WTC11 (cell line): Measurements from ENCODE around the gene CLMP. TPM values are rescaled to one million over a fixed set of nuclear protein-coding genes. Genes with fewer than 3 reads are reported as not detected.

Experiments
- GTF2I ChIP-seq: fragments of 250-450 bp; sonication (Bioruptor Pico); conservative IDR thresholded peaks from 2 replicates; pipeline ENCODE4 v1.4.0; 2021; ENCODE audit warnings: mild to moderate bottlenecking
- JUN ChIP-seq: sonication (generic); formaldehyde crosslinking; IDR thresholded peaks from 2 replicates; pipeline ENCODE4 v1.8.0; 2023; ENCODE audit warnings: mild to moderate bottlenecking, missing genetic modification reagents
- NFATC4 ChIP-seq: fragments of 250-450 bp; sonication (Bioruptor Pico); IDR thresholded peaks from 2 replicates; pipeline ENCODE4 v1.9.0; 2021; ENCODE audit warnings: mild to moderate bottlenecking
- SMAD4 ChIP-seq: sonication (generic); formaldehyde crosslinking; IDR thresholded peaks from 2 replicates; pipeline ENCODE4 v1.8.0; 2022; ENCODE audit warnings: mild to moderate bottlenecking, missing genetic modification reagents
- ZNF396 ChIP-seq: fragments of 250-450 bp; sonication (Bioruptor Pico); IDR thresholded peaks from 2 replicates; pipeline ENCODE4 v1.8.0; 2021; ENCODE audit warnings: mild to moderate bottlenecking, moderate library complexity, borderline replicate concordance
- total RNA-seq: library from RNA; stranded (reverse); gene quantifications from 3 replicates; pipeline ENCODE4 v1.2.3, GENCODE V29; 2021
- TF ChIP-seq, protein P1 (sequence below): sonication (generic); formaldehyde crosslinking; IDR thresholded peaks from 2 replicates; pipeline ENCODE4 v1.8.0; 2022; ENCODE audit warnings: missing genetic modification reagents
- TF ChIP-seq, protein P2 (sequence below): fragments of 250-450 bp; sonication (Bioruptor Pico); IDR thresholded peaks from 2 replicates; pipeline ENCODE4 v1.9.0; 2021; ENCODE audit warnings: moderate library complexity, mild to moderate bottlenecking, inconsistent platforms, borderline replicate concordance
- TF ChIP-seq, protein P3 (sequence below): sonication (generic); formaldehyde crosslinking; IDR thresholded peaks from 2 replicates; pipeline ENCODE4 v1.8.0; 2022; ENCODE audit warnings: mild to moderate bottlenecking, missing genetic modification reagents
- TF ChIP-seq, protein P4 (sequence below): sonication (generic); formaldehyde crosslinking; IDR thresholded peaks from 2 replicates; pipeline ENCODE4 v1.8.0; 2022; ENCODE audit warnings: mild to moderate bottlenecking, missing genetic modification reagents
- TF ChIP-seq, protein P5 (sequence below): sonication (generic); formaldehyde crosslinking; IDR thresholded peaks from 2 replicates; pipeline ENCODE4 v1.8.1; 2022; ENCODE audit warnings: low read depth, mild to moderate bottlenecking, moderate library complexity, missing genetic modification reagents, borderline replicate concordance
- TF ChIP-seq, protein P6 (sequence below): fragments of 250-450 bp; sonication (Bioruptor Pico); IDR thresholded peaks from 2 replicates; pipeline ENCODE4 v1.9.0; 2021; ENCODE audit warnings: mild to moderate bottlenecking, borderline replicate concordance
- TF ChIP-seq, protein P7 (sequence below): sonication (generic); formaldehyde crosslinking; IDR thresholded peaks from 2 replicates; pipeline ENCODE4 v1.8.0; 2023; ENCODE audit warnings: missing genetic modification reagents, mild to moderate bottlenecking, borderline replicate concordance
- TF ChIP-seq, protein P8 (sequence below): sonication (generic); formaldehyde crosslinking; conservative IDR thresholded peaks from 2 replicates; pipeline ENCODE4 v1.8.1; 2022; ENCODE audit warnings: mild to moderate bottlenecking, missing genetic modification reagents
- TF ChIP-seq, protein P9 (sequence below): fragments of 250-450 bp; sonication (Bioruptor Pico); IDR thresholded peaks from 2 replicates; pipeline ENCODE4 v1.9.0; 2021; ENCODE audit warnings: mild to moderate bottlenecking

CLMP gene
- total RNA-seq, 1 experiment from 2014 or later = 20.0 TPM

DNA sequence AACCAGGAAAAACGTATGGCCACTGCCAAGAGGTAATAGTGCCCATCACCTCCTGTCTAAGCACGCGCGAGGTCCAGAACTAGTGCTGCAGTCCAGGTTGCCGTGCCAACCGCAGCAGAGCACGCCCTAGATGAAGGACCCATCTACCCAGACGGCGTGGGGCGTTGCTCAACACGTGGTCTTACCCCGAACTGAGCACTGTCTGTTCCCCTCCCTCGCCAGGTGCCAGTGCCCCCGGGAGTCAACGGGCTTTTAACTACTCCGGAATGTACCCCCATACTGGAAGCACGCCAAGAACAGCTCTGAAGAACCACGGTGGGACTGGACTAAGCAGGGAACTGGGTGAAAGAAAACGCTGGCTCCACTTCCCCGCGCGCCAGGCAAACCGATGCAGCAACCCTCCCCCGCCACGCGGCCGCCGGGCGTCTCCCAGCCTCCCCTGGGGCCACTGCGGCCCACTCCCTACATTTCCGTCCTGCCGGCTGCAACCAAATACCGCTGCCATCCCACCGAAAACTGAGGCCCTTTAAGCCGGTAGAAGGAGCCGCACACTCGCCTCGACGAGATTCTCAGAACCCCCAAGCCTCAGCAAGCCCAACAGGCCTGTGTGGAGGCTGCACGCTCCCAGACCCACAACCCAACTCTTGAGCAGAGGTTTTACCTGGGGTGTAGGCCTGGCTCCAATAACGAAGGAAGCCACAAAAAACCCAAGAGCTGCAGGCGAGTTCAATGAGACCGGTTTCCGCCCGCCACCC lies 133.5 kb downstream of the CLMP start, which contains the start of gene HSPA8 (continued):
- TF ChIP-seq, protein P1, sequence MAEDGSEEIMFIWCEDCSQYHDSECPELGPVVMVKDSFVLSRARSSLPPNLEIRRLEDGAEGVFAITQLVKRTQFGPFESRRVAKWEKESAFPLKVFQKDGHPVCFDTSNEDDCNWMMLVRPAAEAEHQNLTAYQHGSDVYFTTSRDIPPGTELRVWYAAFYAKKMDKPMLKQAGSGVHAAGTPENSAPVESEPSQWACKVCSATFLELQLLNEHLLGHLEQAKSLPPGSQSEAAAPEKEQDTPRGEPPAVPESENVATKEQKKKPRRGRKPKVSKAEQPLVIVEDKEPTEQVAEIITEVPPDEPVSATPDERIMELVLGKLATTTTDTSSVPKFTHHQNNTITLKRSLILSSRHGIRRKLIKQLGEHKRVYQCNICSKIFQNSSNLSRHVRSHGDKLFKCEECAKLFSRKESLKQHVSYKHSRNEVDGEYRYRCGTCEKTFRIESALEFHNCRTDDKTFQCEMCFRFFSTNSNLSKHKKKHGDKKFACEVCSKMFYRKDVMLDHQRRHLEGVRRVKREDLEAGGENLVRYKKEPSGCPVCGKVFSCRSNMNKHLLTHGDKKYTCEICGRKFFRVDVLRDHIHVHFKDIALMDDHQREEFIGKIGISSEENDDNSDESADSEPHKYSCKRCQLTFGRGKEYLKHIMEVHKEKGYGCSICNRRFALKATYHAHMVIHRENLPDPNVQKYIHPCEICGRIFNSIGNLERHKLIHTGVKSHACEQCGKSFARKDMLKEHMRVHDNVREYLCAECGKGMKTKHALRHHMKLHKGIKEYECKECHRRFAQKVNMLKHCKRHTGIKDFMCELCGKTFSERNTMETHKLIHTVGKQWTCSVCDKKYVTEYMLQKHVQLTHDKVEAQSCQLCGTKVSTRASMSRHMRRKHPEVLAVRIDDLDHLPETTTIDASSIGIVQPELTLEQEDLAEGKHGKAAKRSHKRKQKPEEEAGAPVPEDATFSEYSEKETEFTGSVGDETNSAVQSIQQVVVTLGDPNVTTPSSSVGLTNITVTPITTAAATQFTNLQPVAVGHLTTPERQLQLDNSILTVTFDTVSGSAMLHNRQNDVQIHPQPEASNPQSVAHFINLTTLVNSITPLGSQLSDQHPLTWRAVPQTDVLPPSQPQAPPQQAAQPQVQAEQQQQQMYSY = no peak
- TF ChIP-seq SMAD4 (CRISPR knock-in tag) = no peak
- TF ChIP-seq, protein P2, sequence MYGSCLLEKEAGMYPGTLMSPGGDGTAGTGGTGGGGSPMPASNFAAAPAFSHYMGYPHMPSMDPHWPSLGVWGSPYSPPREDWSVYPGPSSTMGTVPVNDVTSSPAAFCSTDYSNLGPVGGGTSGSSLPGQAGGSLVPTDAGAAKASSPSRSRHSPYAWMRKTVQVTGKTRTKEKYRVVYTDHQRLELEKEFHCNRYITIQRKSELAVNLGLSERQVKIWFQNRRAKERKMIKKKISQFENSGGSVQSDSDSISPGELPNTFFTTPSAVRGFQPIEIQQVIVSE = no peak
- TF ChIP-seq, protein P3, sequence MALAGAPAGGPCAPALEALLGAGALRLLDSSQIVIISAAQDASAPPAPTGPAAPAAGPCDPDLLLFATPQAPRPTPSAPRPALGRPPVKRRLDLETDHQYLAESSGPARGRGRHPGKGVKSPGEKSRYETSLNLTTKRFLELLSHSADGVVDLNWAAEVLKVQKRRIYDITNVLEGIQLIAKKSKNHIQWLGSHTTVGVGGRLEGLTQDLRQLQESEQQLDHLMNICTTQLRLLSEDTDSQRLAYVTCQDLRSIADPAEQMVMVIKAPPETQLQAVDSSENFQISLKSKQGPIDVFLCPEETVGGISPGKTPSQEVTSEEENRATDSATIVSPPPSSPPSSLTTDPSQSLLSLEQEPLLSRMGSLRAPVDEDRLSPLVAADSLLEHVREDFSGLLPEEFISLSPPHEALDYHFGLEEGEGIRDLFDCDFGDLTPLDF = no peak
- TF ChIP-seq, protein P4, sequence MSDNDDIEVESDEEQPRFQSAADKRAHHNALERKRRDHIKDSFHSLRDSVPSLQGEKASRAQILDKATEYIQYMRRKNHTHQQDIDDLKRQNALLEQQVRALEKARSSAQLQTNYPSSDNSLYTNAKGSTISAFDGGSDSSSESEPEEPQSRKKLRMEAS (CRISPR knock-in tag) = peak; percentile 32; the same call in 1 of the 2 replicates
- no peak for TF ChIP-seq ZNF396 (CRISPR knock-in tag)
- TF ChIP-seq, protein P5, sequence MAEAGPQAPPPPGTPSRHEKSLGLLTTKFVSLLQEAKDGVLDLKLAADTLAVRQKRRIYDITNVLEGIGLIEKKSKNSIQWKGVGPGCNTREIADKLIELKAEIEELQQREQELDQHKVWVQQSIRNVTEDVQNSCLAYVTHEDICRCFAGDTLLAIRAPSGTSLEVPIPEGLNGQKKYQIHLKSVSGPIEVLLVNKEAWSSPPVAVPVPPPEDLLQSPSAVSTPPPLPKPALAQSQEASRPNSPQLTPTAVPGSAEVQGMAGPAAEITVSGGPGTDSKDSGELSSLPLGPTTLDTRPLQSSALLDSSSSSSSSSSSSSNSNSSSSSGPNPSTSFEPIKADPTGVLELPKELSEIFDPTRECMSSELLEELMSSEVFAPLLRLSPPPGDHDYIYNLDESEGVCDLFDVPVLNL (CRISPR knock-in tag) = no peak
- TF ChIP-seq NFATC4 (CRISPR knock-in tag) = no peak
- peak; percentile 47; the same call in 1 of the 2 replicates for TF ChIP-seq JUN (CRISPR knock-in tag)
- no peak for TF ChIP-seq GTF2I (CRISPR knock-in tag)
- TF ChIP-seq, protein P6, sequence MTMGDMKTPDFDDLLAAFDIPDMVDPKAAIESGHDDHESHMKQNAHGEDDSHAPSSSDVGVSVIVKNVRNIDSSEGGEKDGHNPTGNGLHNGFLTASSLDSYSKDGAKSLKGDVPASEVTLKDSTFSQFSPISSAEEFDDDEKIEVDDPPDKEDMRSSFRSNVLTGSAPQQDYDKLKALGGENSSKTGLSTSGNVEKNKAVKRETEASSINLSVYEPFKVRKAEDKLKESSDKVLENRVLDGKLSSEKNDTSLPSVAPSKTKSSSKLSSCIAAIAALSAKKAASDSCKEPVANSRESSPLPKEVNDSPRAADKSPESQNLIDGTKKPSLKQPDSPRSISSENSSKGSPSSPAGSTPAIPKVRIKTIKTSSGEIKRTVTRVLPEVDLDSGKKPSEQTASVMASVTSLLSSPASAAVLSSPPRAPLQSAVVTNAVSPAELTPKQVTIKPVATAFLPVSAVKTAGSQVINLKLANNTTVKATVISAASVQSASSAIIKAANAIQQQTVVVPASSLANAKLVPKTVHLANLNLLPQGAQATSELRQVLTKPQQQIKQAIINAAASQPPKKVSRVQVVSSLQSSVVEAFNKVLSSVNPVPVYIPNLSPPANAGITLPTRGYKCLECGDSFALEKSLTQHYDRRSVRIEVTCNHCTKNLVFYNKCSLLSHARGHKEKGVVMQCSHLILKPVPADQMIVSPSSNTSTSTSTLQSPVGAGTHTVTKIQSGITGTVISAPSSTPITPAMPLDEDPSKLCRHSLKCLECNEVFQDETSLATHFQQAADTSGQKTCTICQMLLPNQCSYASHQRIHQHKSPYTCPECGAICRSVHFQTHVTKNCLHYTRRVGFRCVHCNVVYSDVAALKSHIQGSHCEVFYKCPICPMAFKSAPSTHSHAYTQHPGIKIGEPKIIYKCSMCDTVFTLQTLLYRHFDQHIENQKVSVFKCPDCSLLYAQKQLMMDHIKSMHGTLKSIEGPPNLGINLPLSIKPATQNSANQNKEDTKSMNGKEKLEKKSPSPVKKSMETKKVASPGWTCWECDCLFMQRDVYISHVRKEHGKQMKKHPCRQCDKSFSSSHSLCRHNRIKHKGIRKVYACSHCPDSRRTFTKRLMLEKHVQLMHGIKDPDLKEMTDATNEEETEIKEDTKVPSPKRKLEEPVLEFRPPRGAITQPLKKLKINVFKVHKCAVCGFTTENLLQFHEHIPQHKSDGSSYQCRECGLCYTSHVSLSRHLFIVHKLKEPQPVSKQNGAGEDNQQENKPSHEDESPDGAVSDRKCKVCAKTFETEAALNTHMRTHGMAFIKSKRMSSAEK (CRISPR knock-in tag) = no peak
- TF ChIP-seq, protein P7, sequence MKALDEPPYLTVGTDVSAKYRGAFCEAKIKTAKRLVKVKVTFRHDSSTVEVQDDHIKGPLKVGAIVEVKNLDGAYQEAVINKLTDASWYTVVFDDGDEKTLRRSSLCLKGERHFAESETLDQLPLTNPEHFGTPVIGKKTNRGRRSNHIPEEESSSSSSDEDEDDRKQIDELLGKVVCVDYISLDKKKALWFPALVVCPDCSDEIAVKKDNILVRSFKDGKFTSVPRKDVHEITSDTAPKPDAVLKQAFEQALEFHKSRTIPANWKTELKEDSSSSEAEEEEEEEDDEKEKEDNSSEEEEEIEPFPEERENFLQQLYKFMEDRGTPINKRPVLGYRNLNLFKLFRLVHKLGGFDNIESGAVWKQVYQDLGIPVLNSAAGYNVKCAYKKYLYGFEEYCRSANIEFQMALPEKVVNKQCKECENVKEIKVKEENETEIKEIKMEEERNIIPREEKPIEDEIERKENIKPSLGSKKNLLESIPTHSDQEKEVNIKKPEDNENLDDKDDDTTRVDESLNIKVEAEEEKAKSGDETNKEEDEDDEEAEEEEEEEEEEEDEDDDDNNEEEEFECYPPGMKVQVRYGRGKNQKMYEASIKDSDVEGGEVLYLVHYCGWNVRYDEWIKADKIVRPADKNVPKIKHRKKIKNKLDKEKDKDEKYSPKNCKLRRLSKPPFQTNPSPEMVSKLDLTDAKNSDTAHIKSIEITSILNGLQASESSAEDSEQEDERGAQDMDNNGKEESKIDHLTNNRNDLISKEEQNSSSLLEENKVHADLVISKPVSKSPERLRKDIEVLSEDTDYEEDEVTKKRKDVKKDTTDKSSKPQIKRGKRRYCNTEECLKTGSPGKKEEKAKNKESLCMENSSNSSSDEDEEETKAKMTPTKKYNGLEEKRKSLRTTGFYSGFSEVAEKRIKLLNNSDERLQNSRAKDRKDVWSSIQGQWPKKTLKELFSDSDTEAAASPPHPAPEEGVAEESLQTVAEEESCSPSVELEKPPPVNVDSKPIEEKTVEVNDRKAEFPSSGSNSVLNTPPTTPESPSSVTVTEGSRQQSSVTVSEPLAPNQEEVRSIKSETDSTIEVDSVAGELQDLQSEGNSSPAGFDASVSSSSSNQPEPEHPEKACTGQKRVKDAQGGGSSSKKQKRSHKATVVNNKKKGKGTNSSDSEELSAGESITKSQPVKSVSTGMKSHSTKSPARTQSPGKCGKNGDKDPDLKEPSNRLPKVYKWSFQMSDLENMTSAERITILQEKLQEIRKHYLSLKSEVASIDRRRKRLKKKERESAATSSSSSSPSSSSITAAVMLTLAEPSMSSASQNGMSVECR (CRISPR knock-in tag) = 0 out of 2 replicates have a peak, but pooled peaks have one; percentile 8
- TF ChIP-seq, protein P8, sequence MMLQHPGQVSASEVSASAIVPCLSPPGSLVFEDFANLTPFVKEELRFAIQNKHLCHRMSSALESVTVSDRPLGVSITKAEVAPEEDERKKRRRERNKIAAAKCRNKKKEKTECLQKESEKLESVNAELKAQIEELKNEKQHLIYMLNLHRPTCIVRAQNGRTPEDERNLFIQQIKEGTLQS (CRISPR knock-in tag) = no peak
- TF ChIP-seq, protein P9, sequence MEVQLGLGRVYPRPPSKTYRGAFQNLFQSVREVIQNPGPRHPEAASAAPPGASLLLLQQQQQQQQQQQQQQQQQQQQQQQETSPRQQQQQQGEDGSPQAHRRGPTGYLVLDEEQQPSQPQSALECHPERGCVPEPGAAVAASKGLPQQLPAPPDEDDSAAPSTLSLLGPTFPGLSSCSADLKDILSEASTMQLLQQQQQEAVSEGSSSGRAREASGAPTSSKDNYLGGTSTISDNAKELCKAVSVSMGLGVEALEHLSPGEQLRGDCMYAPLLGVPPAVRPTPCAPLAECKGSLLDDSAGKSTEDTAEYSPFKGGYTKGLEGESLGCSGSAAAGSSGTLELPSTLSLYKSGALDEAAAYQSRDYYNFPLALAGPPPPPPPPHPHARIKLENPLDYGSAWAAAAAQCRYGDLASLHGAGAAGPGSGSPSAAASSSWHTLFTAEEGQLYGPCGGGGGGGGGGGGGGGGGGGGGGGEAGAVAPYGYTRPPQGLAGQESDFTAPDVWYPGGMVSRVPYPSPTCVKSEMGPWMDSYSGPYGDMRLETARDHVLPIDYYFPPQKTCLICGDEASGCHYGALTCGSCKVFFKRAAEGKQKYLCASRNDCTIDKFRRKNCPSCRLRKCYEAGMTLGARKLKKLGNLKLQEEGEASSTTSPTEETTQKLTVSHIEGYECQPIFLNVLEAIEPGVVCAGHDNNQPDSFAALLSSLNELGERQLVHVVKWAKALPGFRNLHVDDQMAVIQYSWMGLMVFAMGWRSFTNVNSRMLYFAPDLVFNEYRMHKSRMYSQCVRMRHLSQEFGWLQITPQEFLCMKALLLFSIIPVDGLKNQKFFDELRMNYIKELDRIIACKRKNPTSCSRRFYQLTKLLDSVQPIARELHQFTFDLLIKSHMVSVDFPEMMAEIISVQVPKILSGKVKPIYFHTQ (CRISPR knock-in tag) = peak; percentile 58; the same call in 1 of the 2 replicates
